ENCODE results near the gene CMSS1.

Gene CMSS1

DNA sequence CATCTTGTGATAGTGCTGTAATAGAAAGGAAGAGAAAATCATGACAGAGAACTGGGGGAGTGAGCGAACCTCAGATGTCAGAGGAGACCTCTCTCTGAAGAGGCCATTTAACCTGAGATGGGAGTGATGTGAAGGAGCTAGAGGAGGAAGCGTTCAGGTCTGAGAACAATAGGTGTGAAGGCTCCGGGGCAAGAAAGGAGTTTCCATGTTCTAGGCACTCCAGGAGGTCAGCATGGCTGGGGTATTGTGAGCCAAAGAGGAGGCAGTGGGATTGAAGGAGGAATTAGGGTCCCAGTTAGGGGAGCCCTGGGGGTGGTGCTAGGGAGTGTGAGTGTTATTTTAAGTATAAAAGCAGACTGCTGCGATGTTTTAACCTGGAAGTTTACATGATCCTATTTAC is 305.4 kb downstream of the CMSS1 start:
- DNase-seq, result no peak

DNA sequence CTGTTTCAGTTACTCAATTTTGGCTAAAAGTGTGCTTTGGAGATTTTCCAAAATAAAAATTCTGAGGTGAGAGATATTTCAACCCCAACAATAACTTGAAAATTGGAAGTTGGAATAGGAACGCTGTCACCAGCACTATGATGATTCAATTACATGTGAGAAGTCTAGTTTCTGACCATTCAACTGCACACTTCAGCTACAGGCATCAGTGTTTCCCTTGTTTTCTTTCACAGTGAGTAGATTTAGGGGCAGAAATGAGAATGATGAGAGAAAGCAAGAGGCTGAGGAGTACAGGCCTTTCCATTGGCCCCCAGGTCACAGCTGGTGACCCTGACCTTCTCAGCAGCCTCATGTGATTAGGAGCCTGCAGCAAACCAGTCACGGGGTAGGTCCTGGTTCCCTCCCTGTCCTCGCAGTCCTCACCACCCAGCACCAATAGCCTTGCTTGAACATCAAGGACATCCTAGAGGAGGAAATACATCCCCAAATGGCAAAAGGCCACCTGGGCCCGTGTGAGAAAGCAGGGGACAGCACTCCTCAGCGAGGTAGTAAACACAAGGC is 306.6 kb downstream of the CMSS1 start:
- no peak for DNase-seq

DNA sequence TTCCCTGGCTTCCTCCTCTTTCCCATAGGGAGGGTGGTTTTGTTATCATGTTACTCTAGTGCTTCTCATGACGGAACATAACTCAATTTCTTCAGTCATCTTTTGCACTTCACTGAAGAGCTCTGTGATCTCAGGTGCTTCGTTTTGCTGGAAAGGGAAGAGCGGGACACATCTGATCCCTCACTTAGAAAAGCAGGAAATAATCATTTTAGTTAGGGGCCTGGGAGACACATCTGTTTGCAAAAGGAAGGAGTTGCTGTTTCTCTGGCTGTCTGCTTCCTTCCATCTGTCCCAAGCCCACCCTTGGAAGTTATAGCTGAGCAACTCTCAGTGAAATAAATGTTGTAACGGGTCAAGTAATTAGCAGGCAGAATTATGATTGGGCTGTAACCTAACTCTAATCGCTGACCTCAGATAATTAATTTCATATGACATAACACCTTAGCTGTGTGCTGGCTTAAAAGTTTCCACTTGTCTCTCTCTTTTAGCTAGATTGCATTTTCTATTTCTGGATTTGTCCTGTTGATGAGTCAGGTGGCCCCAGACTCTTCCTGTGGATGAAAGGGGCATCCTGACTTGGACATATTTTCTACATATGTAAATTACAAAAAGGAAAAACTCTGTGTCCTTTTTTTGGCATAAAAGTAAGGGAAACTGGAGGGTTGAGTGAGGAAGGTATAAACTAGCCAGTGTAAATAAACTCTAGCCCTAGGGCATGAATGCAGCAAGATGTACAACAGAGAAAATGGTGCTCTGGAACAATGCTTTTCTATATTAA is 307.7 kb downstream of the CMSS1 start:
- DNase-seq, result no peak

- DNase-seq, result no peak
Measured at GRCh38 chr3:100127792-100128191, 310.1 kb downstream of the CMSS1 start.

- DNase-seq, result no peak
Measured at GRCh38 chr3:100128565-100128964, 310.9 kb downstream of the CMSS1 start.

- no peak for DNase-seq
Measured at GRCh38 chr3:100129941-100130340, 312.3 kb downstream of the CMSS1 start.

DNA sequence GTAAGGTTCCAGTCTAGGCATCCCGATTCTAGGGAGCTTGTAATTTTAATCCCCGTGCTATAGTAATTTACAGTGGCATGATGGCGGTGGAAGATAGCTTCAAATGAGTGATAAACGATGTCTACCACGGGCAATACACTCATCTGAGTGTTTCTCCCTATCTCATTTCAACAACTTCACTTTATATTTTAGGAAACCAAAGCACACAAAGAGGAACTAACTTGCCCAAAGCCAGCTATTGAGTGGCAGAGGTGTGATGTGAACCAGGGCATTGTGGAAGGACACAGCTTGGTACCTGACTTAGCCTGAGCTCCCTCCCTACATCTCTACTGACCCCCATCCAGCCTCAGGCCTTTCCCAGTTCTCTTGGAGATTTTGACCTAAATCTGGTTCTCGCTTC is 313.6 kb downstream of the CMSS1 start:
- DNase-seq, result no peak

- no peak for DNase-seq
Measured at GRCh38 chr3:100136921-100137320, 319.3 kb downstream of the CMSS1 start.

GRCh38 chr3:100140976-100141375 is 323.3 kb downstream of the CMSS1 start:
- no peak for DNase-seq

DNA sequence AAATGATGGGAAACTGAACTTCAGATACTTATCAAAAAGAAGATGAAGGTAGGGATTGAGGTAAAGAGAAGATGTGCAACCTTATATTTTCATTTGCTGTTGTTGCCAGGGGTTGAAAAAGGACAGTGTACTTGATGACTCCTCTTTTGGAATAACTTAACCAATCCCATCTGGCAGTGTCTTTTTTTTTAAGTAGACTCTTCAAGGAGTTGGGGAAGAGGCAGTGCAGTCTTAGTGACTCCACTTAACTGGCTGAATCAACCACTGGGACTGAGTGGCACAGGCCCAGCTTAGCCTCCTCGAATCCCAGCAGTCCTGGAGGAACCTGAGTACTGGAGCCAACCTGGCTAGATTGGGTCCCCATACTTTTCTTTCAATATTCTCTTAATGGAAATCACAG is 323.9 kb downstream of the CMSS1 start:
- DNase-seq, result no peak

- no peak for DNase-seq
Measured at GRCh38 chr3:100144255-100144866, 326.7 kb downstream of the CMSS1 start.

- no peak for DNase-seq
Measured at GRCh38 chr3:100149130-100149529, 331.5 kb downstream of the CMSS1 start.

GRCh38 chr3:100149713-100150415 is 332.2 kb downstream of the CMSS1 start:
- DNase-seq, result no peak

DNA sequence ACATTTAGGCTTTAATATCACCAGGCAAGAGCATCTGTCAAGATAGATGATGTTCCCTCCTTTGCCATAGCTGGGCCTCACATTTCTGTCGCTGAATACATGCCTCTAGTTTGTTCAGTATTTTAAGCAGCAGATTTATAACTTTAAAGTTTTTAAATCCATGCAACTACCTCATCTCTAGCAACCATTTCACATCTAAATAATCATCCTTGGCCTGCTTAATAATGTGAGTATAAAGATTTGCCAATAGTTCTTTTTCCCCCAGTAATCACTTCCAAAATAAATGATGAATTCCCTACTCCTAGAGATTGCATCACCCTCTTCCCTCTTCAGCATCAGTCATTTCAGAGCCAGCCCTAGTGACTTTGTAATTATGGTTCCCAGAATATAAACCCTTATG is 332.8 kb downstream of the CMSS1 start:
- no peak for DNase-seq

DNA sequence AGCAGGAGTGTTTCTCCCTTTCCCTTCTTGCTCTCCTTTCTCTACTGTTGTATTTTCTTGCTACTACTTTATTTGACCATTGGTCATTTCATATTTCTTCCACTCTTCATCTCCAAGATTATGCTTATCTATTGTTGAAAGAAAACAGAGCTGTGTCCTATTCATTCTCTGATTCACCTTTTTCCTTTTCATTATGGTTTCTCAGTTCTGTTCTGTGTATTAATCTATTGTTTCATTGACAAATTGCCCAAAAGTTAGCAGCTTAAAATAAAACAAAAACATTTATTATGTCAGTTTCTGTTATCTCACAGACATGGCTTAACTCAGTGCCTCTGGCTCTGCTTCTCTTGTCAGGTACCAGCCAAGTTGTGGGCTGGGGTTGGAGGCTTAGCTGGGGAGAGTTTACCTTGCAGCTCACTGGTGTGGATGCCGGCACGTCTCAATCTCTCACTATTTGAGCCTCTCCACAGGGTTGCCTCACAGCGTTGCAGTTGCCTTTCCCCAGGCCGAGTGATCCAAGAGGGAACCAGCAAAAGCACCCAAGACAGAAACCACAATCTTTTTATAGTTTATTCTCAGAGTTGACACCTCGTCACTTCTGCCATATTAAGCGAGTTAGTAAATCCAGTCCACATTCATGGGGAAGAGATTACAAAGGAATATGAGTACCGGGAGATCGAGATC is 333.5 kb downstream of the CMSS1 start:
- DNase-seq, result no peak

GRCh38 chr3:100154171-100154570 is 336.5 kb downstream of the CMSS1 start:
- no peak for DNase-seq

GRCh38 chr3:100155128-100155527 is 337.5 kb downstream of the CMSS1 start:
- DNase-seq, result no peak

GRCh38 chr3:100155590-100155989 is 337.9 kb downstream of the CMSS1 start:
- no peak for DNase-seq

DNA sequence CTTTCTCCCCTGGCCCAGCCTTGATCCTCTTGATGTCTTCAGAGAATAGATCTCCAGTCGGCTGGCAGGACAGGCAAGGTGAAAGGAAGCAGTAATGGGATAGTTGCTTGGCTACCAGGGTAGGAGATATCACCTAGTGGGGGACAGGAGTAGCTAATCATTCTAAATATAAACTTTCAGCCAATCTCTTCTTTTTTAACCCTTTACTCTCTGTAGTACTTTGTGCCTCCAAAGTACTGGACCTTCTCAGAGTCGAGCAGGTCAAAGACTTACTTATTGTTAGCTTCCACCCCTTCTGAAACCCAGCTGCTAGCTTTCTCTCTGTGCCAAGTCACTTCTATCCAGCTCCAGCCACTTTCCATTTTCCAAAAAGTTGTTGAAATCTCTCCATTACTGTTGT is 340.0 kb downstream of the CMSS1 start:
- no peak for DNase-seq

- DNase-seq, result no peak
Measured at GRCh38 chr3:100158918-100159330, 341.3 kb downstream of the CMSS1 start.

DNA sequence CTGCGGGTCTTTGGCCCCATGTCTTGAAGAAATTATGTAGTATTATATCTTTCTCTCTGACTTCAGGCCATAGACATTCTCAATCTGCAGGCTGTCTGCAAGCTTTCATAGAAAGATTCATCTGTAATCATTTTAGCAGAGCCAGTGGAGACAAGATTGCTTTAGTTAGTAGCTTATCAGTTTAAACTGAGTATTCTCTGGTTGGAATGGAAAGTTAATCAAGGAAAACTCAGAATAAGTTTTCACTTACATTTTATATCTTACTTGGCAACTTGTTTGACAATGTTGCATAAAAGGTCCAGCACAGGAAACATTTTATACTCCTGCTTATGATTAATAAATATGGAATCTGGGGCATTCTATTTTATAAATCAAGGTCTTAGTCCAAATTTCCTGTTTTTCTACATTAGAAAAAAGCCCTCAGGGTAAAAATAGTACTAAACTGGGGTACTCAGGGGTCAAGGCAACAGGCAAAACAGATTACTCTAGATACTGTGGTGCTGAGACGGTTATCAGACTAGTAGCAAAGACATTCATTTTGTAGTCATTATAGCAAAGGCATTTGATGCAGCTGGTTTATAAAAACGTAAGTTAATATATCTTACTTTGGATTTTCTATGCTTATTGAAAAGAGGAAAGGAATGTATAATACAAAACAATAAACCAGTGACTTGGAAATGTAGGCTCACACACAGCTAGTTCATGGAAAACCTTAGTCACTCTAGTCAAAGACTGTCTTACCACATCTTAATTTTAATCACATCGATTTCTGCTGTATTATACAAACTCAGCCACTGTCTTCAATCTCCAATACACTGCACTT is 341.9 kb downstream of the CMSS1 start:
- no peak for DNase-seq

DNA sequence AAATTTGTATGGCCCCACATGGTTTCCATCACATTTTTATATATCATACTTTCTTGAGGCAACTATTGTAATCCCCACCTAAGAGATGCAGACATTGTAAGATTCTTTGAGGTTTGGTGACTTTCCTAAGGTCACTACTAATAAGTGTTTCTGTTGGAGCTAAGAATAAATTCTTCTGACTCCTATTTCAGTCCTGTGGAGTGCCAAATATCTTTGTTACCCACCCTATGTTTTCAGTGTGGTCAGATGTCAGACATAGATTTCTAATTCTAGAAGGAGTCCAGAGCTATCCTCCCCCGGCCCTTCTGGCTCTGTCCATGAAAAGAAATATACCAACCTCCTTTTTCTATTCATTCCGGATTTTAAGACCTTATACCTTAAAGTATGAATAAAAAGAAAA is 342.9 kb downstream of the CMSS1 start:
- no peak for DNase-seq

Data from activated CD8-positive, alpha-beta memory T cell treated with anti-CD3 and anti-CD28 coated beads for 24 hours (primary cell).